Muscle of leg (tissue), 11 donors: ENCODE measurements around the gene PPP2R2C. TPM values are rescaled to one million over a fixed set of nuclear protein-coding genes. Genes with fewer than 3 reads are reported as not detected.

ENCODE experiments used
- DNase-seq: peaks from one replicate; pipeline ENCODE4 v3.0.0; 2013
- H3K27ac ChIP-seq: one replicate; pipeline ENCODE4 v1.5.1; 2013; ENCODE audit warnings: mild to moderate bottlenecking, low read length, control low read depth
- H3K27me3 ChIP-seq: one replicate; pipeline ENCODE4 v1.6.1; 2013; ENCODE audit warnings: low read length; ENCODE audit not compliant: control insufficient read depth, insufficient read depth
- H3K36me3 ChIP-seq: one replicate; pipeline ENCODE4 v1.6.1; 2013; ENCODE audit warnings: low read length; ENCODE audit not compliant: control insufficient read depth, insufficient read depth
- H3K4me1 ChIP-seq: one replicate; pipeline ENCODE4 v1.6.1; 2013; ENCODE audit warnings: low read length; ENCODE audit not compliant: control insufficient read depth, insufficient read depth
- H3K4me3 ChIP-seq: one replicate; pipeline ENCODE4 v1.5.1; 2013; ENCODE audit warnings: low read length, control low read depth
- H3K9me3 ChIP-seq: replicated peaks from 2 replicates; pipeline ENCODE4 v1.6.1; 2013; ENCODE audit warnings: low read depth, low read length; ENCODE audit not compliant: control insufficient read depth
- WGBS: methylation state at CpG from one replicate; pipeline ENCODE4 v1.1.5; 2013; ENCODE audit warnings: missing lambda C conversion rate; ENCODE audit not compliant: insufficient coverage; 5-methylcytosine and 5-hydroxymethylcytosine counted together
- polyA plus RNA-seq, 8 donors: library from polyadenylated mRNA; unstranded; fragments of 120-200 nt; gene quantifications; one replicate each; pipeline versions ENCODE4 v1.2.1 to v1.2.3, GENCODE V29; 2013; ENCODE audit warnings: inconsistent platforms in 1 of 8, low replicate concordance in 1 of 8; ENCODE audit not compliant: insufficient read length in 8 of 8, insufficient read depth in 1 of 8
- total RNA-seq: library from RNA; stranded (reverse); fragments of 120-200 nt; gene quantifications from one replicate; pipeline ENCODE4 v1.2.4, GENCODE V29; 2013

PPP2R2C gene
- total and polyA plus RNA-seq, 9 donors, result 0.09 to 3.4 (median 0.17) TPM

DNA sequence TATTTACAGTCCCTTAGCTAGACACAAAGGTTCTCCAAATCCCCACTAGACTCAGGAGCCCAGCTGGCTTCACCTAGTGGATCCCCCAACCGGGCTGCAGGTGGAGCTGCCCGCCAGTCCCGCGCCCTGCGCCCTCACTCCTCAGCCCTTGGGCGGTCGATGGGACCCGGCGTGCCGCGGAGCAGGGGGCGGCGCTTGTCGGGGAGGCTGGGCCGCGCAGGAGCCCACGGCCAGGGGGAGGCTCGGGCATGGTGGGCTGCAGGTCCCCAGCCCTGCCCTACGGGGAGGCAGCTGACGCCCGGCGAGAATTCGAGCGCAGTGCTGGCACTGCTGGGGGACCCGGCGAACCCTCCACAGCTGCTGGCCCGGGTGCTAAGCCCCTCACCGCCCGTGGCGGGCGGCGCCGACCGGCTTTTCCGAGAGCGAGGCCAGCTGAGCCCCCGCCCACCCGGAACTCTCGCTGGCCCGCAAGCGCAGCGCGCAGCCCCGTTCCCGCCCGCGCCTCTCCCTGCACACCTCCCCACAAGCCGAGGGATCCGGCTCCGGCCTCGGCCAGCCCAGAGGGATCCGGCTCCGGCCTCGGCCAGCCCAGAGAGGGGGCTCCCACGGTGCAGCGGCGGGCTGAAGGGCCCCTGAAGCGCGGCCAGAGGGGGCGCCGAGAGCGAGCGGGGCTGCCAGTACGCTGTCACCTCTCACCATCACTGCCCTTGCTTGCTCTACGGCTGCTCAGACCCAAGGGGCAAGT, 163.3 kb downstream of the PPP2R2C start:
- no peaks in the 10 kb centered on the region for H3K9me3 ChIP-seq
- H3K27me3 ChIP-seq, result peaks cover 22% of the 10 kb centered on the region
- H3K4me3 ChIP-seq, result peak overlapping the region; percentile 42
- peak; percentile 59 for DNase-seq
- peaks cover 8% of the 10 kb centered on the region for H3K4me1 ChIP-seq
- no peaks in the 10 kb centered on the region for H3K36me3 ChIP-seq
- no peak overlapping the region for H3K27ac ChIP-seq
- WGBS, result 3% methylated on average over 54 of the region's 65 CpGs

GRCh38 chr4:6307891-6308290, 164.5 kb downstream of the PPP2R2C start:
- H3K4me3 ChIP-seq, result no peak overlapping the region
- H3K36me3 ChIP-seq, result peaks cover 8% of the 10 kb centered on the region
- peaks cover 19% of the 10 kb centered on the region for H3K27me3 ChIP-seq
- H3K9me3 ChIP-seq, result no peaks in the 10 kb centered on the region
- no peak overlapping the region for H3K27ac ChIP-seq
- WGBS, result 63% methylated on average over 4 of the region's 8 CpGs
- peaks cover 8% of the 10 kb centered on the region for H3K4me1 ChIP-seq
- DNase-seq, result no peak

GRCh38 chr4:6307230-6307629, 165.2 kb downstream of the PPP2R2C start:
- Histone ChIP-seq H3K4me1 (peaks cover 8% of the 10 kb centered on the region), H3K36me3 (peaks cover 14% of the 10 kb centered on the region), H3K27me3 (peaks cover 19% of the 10 kb centered on the region), H3K27ac (no peak overlapping the region), H3K9me3 (no peaks in the 10 kb centered on the region), H3K4me3 (no peak overlapping the region)
- no peak for DNase-seq
- 76% methylated on average over 7 of the region's 12 CpGs for WGBS

DNA sequence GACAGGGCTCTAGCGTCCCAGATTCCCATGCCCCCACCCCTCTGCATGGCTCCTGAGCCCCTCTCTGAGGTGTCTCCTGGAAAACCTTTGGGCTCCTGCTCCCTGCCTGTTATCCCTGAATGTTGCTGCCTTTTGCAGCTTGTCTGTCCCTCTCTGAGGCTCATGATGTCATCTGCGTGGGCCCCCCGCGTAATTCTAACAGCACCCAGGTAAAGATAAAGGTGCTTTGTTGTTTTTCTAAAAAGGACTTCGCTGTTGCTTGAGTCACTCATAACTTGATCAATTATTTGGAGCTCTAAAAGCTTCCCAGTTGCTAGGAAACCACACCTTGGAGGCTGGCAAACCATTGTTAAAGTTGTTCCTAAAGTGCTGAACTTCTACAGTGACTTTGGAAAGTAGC, 166.1 kb downstream of the PPP2R2C start:
- H3K27me3 ChIP-seq, result peaks cover 19% of the 10 kb centered on the region
- H3K4me1 ChIP-seq, result peaks cover 8% of the 10 kb centered on the region
- WGBS, result 83% methylated on average over 4 of the region's 5 CpGs
- no peak for DNase-seq
- no peak overlapping the region for H3K27ac ChIP-seq
- H3K4me3 ChIP-seq, result no peak overlapping the region
- peaks cover 22% of the 10 kb centered on the region for H3K36me3 ChIP-seq
- H3K9me3 ChIP-seq, result no peaks in the 10 kb centered on the region

GRCh38 chr4:6303943-6304342, 168.5 kb downstream of the PPP2R2C start:
- no peaks in the 10 kb centered on the region for H3K4me1 ChIP-seq
- peaks cover 8% of the 10 kb centered on the region for H3K27me3 ChIP-seq
- no peaks in the 10 kb centered on the region for H3K9me3 ChIP-seq
- H3K36me3 ChIP-seq, result peaks cover 28% of the 10 kb centered on the region
- DNase-seq, result no peak
- no peak overlapping the region for H3K27ac ChIP-seq
- WGBS, result 88% methylated on average over 9 of the region's 12 CpGs
- H3K4me3 ChIP-seq, result no peak overlapping the region

GRCh38 chr4:6302869-6303268, 169.5 kb downstream of the PPP2R2C start:
- peaks cover 28% of the 10 kb centered on the region for H3K36me3 ChIP-seq
- H3K27ac ChIP-seq, result no peak overlapping the region
- H3K4me1 ChIP-seq, result peaks cover 7% of the 10 kb centered on the region
- peaks cover 5% of the 10 kb centered on the region for H3K27me3 ChIP-seq
- H3K9me3 ChIP-seq, result no peaks in the 10 kb centered on the region
- DNase-seq, result no peak
- 88% methylated on average over 2 of the region's 6 CpGs for WGBS
- H3K4me3 ChIP-seq, result no peak overlapping the region

DNA sequence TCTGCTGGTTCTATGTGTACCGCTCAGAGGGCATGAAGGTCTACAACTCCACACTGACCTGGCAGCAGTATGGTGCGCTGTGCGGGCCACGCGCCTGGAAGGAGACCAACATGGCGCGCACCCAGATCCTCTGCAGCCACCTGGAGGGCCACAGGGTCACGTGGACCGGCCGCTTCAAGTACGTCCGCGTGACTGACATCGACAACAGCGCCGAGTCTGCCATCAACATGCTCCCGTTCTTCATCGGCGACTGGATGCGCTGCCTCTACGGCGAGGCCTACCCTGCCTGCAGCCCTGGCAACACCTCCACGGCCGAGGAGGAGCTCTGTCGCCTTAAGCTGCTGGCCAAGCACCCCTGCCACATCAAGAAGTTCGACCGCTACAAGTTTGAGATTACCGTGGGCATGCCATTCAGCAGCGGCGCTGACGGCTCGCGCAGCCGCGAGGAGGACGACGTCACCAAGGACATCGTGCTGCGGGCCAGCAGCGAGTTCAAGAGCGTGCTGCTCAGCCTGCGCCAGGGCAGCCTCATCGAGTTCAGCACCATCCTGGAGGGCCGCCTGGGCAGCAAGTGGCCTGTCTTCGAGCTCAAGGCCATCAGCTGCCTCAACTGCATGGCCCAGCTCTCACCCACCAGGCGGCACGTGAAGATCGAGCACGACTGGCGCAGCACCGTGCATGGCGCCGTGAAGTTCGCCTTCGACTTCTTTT, 170.5 kb downstream of the PPP2R2C start:
- Histone ChIP-seq H3K9me3 (no peaks in the 10 kb centered on the region), H3K36me3 (peaks cover 28% of the 10 kb centered on the region), H3K4me3 (no peak overlapping the region), H3K4me1 (peaks cover 7% of the 10 kb centered on the region), H3K27ac (no peak overlapping the region), H3K27me3 (peaks cover 2% of the 10 kb centered on the region)
- 96% methylated on average over 55 of the region's 55 CpGs for WGBS
- DNase-seq, result no peak

- 93% methylated on average over 35 of the region's 35 CpGs for WGBS
- H3K9me3 ChIP-seq, result no peaks in the 10 kb centered on the region
- DNase-seq, result no peak
Measured at GRCh38 chr4:6301051-6301731, 171.2 kb downstream of the PPP2R2C start.

DNA sequence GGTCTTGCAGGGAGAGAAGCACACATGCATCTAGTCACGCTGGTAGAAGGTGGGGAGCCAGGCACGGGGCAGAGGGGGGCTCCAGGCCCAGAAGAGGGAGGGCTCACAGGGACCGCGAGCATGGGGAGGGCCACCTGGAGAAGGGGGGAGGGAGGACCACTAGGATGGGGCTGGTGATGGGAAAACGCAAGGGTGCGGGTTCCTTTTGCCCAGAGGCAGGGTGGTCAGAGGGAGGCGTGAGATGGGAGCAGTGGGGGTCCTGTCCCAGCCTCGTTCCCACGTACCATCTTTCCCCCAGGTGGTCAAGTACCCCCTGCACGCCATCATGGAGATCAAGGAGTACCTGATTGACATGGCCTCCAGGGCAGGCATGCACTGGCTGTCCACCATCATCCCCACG, 172.1 kb downstream of the PPP2R2C start:
- Histone ChIP-seq H3K4me1 (peaks cover 7% of the 10 kb centered on the region), H3K4me3 (no peak overlapping the region), H3K36me3 (peaks cover 41% of the 10 kb centered on the region), H3K9me3 (no peaks in the 10 kb centered on the region), H3K27ac (no peak overlapping the region), H3K27me3 (no peaks in the 10 kb centered on the region)
- WGBS, result 82% methylated on average over 7 of the region's 11 CpGs
- DNase-seq, result no peak

More at GRCh38 chr4:6301051-6301731, 171.2 kb downstream of the PPP2R2C start:
- peaks cover 33% of the 10 kb centered on the region for H3K36me3 ChIP-seq
- H3K27me3 ChIP-seq, result no peaks in the 10 kb centered on the region
- H3K27ac ChIP-seq, result no peak overlapping the region
- H3K4me3 ChIP-seq, result no peak overlapping the region
- H3K4me1 ChIP-seq, result peaks cover 7% of the 10 kb centered on the region

- 77% methylated on average over 10 of the region's 12 CpGs for WGBS
- H3K36me3 ChIP-seq, result peaks cover 46% of the 10 kb centered on the region
Measured at GRCh38 chr4:6299875-6300274, 172.5 kb downstream of the PPP2R2C start.

More at GRCh38 chr4:6299875-6300274, 172.5 kb downstream of the PPP2R2C start:
- no peaks in the 10 kb centered on the region for H3K27me3 ChIP-seq
- no peak overlapping the region for H3K27ac ChIP-seq
- H3K4me3 ChIP-seq, result no peak overlapping the region
- no peaks in the 10 kb centered on the region for H3K9me3 ChIP-seq
- DNase-seq, result no peak
- peaks cover 7% of the 10 kb centered on the region for H3K4me1 ChIP-seq
